ENCODE results near the gene IL13RA1. TPM values are rescaled to one million over a fixed set of nuclear protein-coding genes. Genes with fewer than 3 reads are reported as not detected.
A peak's percentile ranks its signal among the peaks of the same experiment; 100 is the strongest.

Gene IL13RA1
- total and polyA plus RNA-seq, 5 donors from 2014 or later = 0.03 to 0.40 TPM; not detected in 3

DNA sequence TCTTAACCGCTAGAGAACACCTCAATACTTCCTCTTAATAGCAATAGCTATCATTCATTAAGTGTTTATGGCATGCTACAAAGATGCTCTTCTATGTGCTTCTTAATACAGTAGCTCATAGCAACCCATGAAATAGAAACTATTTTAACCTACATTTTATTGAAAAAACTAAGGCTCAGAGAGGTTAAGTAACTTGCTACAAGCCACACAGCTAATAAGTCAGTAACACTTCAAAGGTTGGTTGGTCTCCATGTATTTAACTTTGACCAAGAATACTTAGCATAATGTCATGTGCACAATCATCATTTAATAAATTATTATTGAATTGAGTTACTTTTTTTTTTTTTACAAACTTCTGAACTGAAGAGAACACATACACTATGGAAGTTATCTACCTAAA, 36.1 kb downstream of the IL13RA1 start:
- Mint-ChIP-seq H3K4me3 (no peak overlapping the region), H3K9me3 (peaks cover 0 to 1% (median 0%) of the 10 kb centered on the region in 7 donors), H3K27me3 (peaks cover 20% of the 10 kb centered on the region), H3K4me1 (no peaks in the 10 kb centered on the region), H3K27ac (peak overlapping the region in 1 of 3 donors; percentile 43), H3K36me3 (no peaks in the 10 kb centered on the region)
- no peaks in the 10 kb centered on the region for H3K9me3 ChIP-seq (ENCODE audit: control insufficient read depth in 2 of 2, low read length in 2 of 2)
- no peaks in the 10 kb centered on the region for H3K36me3 ChIP-seq (ENCODE audit: control insufficient read depth, insufficient read depth, low read length)
- no peaks in the 10 kb centered on the region for H3K4me1 ChIP-seq (ENCODE audit: control insufficient read depth, insufficient read depth, low read length, poor library complexity, severe bottlenecking)
- ATAC-seq (ENCODE audit: low read depth in 2 of 2) (no peak), DNase-seq (no peak)
- H3K27ac ChIP-seq (ENCODE audit: insufficient read depth, low read length, poor library complexity, severe bottlenecking) = no peak overlapping the region
- no peak overlapping the region for H3K4me3 ChIP-seq (ENCODE audit: low read depth, low read length)
- peaks cover 5% of the 10 kb centered on the region for H3K27me3 ChIP-seq (ENCODE audit: control insufficient read depth, insufficient read depth, low read length)

DNA sequence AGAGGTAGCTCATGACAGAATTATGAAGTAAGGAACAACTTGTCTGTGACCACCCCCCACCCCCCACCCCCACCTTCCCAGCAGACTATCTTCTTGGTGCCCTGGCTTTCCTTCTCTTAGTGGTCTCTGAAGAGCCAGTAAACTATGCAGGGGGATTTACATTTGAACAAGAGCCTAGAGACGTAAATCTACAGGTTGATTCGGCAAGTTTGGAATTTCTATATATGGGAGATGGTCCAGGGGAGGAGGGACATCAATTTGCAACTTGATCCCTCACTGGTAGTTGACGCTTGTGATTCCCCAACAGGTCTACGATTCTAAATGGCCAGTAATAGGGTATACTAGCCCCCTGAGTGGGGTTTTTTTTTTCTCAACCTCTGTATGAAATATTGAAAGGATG, 36.7 kb downstream of the IL13RA1 start:
- Mint-ChIP-seq H3K27ac (no peak overlapping the region), H3K9me3 (peaks cover 0 to 1% (median 0%) of the 10 kb centered on the region in 7 donors), H3K4me3 (no peak overlapping the region), H3K36me3 (no peaks in the 10 kb centered on the region), H3K4me1 (no peaks in the 10 kb centered on the region), H3K27me3 (peaks cover 20% of the 10 kb centered on the region)
- DNase-seq = no peak
- H3K4me1 ChIP-seq (ENCODE audit: control insufficient read depth, insufficient read depth, low read length, poor library complexity, severe bottlenecking) = no peaks in the 10 kb centered on the region
- no peak for ATAC-seq (ENCODE audit: low read depth in 2 of 2)
- no peak overlapping the region for H3K4me3 ChIP-seq (ENCODE audit: low read depth, low read length)
- H3K27me3 ChIP-seq (ENCODE audit: control insufficient read depth, insufficient read depth, low read length) = peaks cover 5% of the 10 kb centered on the region
- H3K36me3 ChIP-seq (ENCODE audit: control insufficient read depth, insufficient read depth, low read length) = no peaks in the 10 kb centered on the region
- no peak overlapping the region for H3K27ac ChIP-seq (ENCODE audit: insufficient read depth, low read length, poor library complexity, severe bottlenecking)
- no peaks in the 10 kb centered on the region for H3K9me3 ChIP-seq (ENCODE audit: control insufficient read depth in 2 of 2, low read length in 2 of 2)

DNA sequence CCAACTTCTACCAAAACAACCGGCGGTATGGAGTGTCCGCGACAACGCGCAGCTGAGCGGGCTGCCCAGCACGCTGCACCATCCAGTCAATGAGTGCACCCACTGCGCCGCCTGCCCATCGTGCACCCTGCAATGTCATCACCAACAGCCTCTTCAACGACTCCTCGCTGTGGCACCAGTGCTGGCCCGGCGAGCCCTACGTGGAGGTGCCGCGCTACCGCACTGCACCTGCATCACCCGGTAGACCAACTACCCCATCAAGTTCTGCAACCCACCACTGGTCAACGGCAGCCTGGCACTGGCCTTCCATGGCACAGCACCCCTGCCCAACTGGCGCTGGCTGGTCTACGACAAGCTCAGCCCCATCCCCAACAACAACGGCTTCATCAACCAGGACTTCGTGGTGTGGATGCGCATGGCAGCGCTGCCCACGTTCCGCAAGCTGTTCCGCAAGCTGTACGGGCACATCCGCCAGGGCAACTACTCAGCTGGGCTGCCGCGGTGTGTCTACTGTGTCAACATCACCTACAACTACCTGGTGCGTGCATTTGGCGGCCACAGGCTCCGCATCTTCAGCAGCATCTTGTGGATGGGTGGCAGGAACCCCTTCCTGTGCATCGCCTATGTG, 42.8 kb downstream of the IL13RA1 start:
- no peaks in the 10 kb centered on the region for H3K9me3 ChIP-seq (ENCODE audit: control insufficient read depth in 2 of 2, low read length in 2 of 2)
- H3K36me3 ChIP-seq (ENCODE audit: control insufficient read depth, insufficient read depth, low read length) = no peaks in the 10 kb centered on the region
- Mint-ChIP-seq H3K27ac (no peak overlapping the region), H3K4me1 (no peaks in the 10 kb centered on the region), H3K9me3 (peaks cover 0 to 1% (median 0%) of the 10 kb centered on the region in 7 donors), H3K36me3 (no peaks in the 10 kb centered on the region), H3K27me3 (peaks cover 10% of the 10 kb centered on the region), H3K4me3 (no peak overlapping the region)
- H3K27me3 ChIP-seq (ENCODE audit: control insufficient read depth, insufficient read depth, low read length) = peaks cover 1% of the 10 kb centered on the region
- no peak for DNase-seq
- no peak overlapping the region for H3K4me3 ChIP-seq (ENCODE audit: low read depth, low read length)
- no peak overlapping the region for H3K27ac ChIP-seq (ENCODE audit: insufficient read depth, low read length, poor library complexity, severe bottlenecking)
- ATAC-seq (ENCODE audit: low read depth in 2 of 2) = no peak
- H3K4me1 ChIP-seq (ENCODE audit: control insufficient read depth, insufficient read depth, low read length, poor library complexity, severe bottlenecking) = no peaks in the 10 kb centered on the region

DNA sequence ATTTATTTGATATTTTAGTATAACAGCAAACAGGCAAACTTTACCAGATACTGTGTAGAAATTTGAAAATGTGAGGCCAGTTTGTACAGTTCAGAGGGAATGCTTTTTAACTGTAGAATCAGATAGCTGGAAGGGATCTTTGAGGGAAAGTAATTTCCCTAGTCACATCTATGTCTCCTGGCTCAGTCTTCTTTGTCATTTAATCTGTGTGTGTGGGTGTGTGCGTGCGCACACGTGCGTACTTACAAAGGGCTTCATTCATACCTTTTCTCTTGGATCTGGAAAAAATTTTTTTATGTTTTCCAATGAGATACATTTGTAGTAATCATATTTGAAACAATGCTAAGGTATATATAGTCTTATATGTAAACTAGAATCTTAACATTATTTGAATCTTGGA, 44.6 kb downstream of the IL13RA1 start:
- Histone ChIP-seq H3K27me3 (ENCODE audit: control insufficient read depth, insufficient read depth, low read length) (peaks cover 2% of the 10 kb centered on the region), H3K36me3 (ENCODE audit: control insufficient read depth, insufficient read depth, low read length) (no peaks in the 10 kb centered on the region), H3K4me1 (ENCODE audit: control insufficient read depth, insufficient read depth, low read length, poor library complexity, severe bottlenecking) (no peaks in the 10 kb centered on the region), H3K27ac (ENCODE audit: insufficient read depth, low read length, poor library complexity, severe bottlenecking) (no peak overlapping the region), H3K9me3 (ENCODE audit: control insufficient read depth in 2 of 2, low read length in 2 of 2) (no peaks in the 10 kb centered on the region), H3K4me3 (ENCODE audit: low read depth, low read length) (no peak overlapping the region)
- H3K36me3 Mint-ChIP-seq = no peaks in the 10 kb centered on the region
- no peak overlapping the region for H3K4me3 Mint-ChIP-seq
- no peaks in the 10 kb centered on the region for H3K4me1 Mint-ChIP-seq
- H3K9me3 Mint-ChIP-seq = peaks cover 0 to under 1% (median 0%) of the 10 kb centered on the region in 7 donors
- no peak for ATAC-seq (ENCODE audit: low read depth in 2 of 2)
- DNase-seq = no peak
- H3K27ac Mint-ChIP-seq = no peak overlapping the region
- H3K27me3 Mint-ChIP-seq = peaks cover 15% of the 10 kb centered on the region

DNA sequence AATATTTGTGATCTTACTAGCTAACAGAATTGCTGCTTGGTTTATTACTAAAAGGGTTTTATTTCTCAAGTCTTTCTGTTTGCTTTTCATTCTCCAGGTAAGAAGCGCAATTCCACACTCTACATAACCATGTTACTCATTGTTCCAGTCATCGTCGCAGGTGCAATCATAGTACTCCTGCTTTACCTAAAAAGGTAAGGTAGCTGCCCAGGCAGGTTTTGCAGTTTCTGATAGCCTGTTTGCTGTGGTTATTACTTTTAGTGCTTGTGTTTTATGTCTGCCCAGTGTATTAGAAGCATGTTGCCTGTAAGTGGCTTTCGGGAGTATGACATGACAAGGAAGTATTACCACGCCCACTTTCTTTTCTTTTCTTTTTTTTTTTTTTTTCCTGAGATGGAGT, 46.4 kb downstream of the IL13RA1 start:
- no peaks in the 10 kb centered on the region for H3K36me3 Mint-ChIP-seq

DNA sequence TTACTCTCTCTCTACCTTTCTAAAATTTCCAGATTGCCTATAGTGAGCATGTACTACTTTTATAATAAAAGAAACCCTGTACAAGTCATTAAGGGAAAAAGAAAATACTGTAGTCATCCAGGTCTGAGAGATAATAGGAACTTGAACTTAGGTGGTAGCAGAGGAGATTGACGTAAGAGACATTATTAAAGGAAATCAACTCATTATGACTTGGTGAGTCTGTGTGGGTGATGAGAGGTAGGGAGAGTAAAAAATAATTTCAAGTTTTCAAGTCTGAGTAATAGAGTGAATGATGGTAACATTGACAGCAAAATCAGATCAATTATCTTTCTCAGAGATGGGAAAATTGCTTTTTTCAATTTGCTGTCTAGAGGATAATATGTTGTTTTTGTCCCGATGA, 52.2 kb downstream of the IL13RA1 start:
- H3K36me3 ChIP-seq (ENCODE audit: control insufficient read depth, insufficient read depth, low read length) = no peaks in the 10 kb centered on the region
- no peaks in the 10 kb centered on the region for H3K9me3 ChIP-seq (ENCODE audit: control insufficient read depth in 2 of 2, low read length in 2 of 2)
- Mint-ChIP-seq H3K4me3 (no peak overlapping the region), H3K27ac (no peak overlapping the region), H3K36me3 (no peaks in the 10 kb centered on the region), H3K4me1 (no peaks in the 10 kb centered on the region), H3K27me3 (peaks cover 10% of the 10 kb centered on the region), H3K9me3 (no peaks in the 10 kb centered on the region)
- H3K4me1 ChIP-seq (ENCODE audit: control insufficient read depth, insufficient read depth, low read length, poor library complexity, severe bottlenecking) = no peaks in the 10 kb centered on the region
- no peak overlapping the region for H3K4me3 ChIP-seq (ENCODE audit: low read depth, low read length)
- no peak overlapping the region for H3K27ac ChIP-seq (ENCODE audit: insufficient read depth, low read length, poor library complexity, severe bottlenecking)
- no peak for ATAC-seq (ENCODE audit: low read depth in 2 of 2)
- peaks cover 2% of the 10 kb centered on the region for H3K27me3 ChIP-seq (ENCODE audit: control insufficient read depth, insufficient read depth, low read length)
- no peak for DNase-seq

More for the DNA sequence above, 46.4 kb downstream of the IL13RA1 start:
- no peaks in the 10 kb centered on the region for H3K4me1 Mint-ChIP-seq
- no peak overlapping the region for H3K4me3 Mint-ChIP-seq
- no peaks in the 10 kb centered on the region for H3K36me3 ChIP-seq (ENCODE audit: control insufficient read depth, insufficient read depth, low read length)
- no peaks in the 10 kb centered on the region for H3K9me3 ChIP-seq (ENCODE audit: control insufficient read depth in 2 of 2, low read length in 2 of 2)
- H3K27me3 Mint-ChIP-seq = peaks cover 10% of the 10 kb centered on the region
- H3K9me3 Mint-ChIP-seq = no peaks in the 10 kb centered on the region
- DNase-seq = no peak
- no peak overlapping the region for H3K27ac Mint-ChIP-seq
- no peak overlapping the region for H3K27ac ChIP-seq (ENCODE audit: insufficient read depth, low read length, poor library complexity, severe bottlenecking)
- peaks cover 2% of the 10 kb centered on the region for H3K27me3 ChIP-seq (ENCODE audit: control insufficient read depth, insufficient read depth, low read length)
- H3K4me3 ChIP-seq (ENCODE audit: low read depth, low read length) = no peak overlapping the region
- no peaks in the 10 kb centered on the region for H3K4me1 ChIP-seq (ENCODE audit: control insufficient read depth, insufficient read depth, low read length, poor library complexity, severe bottlenecking)
- no peak for ATAC-seq (ENCODE audit: low read depth in 2 of 2)

DNA sequence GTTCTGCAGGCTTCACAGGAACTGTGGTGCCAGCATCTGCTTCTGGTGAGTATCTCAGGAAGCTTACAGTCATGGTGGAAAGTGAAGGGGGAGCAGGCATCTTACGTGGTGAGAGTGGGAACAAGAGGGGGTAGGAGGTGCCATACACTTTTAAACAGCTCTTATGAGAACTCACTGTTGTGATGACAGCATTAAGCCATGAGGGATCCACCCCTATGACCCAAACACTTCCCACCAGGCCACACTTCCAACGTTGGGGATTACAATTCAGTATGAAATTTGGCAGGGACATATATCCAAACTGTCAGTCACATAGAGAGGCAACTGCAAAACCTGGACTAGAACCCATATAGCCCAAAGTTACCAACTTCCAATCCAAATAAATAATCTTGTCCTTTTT, 53.1 kb downstream of the IL13RA1 start:
- Histone ChIP-seq H3K27me3 (ENCODE audit: control insufficient read depth, insufficient read depth, low read length) (no peaks in the 10 kb centered on the region), H3K9me3 (ENCODE audit: control insufficient read depth in 2 of 2, low read length in 2 of 2) (no peaks in the 10 kb centered on the region), H3K27ac (ENCODE audit: insufficient read depth, low read length, poor library complexity, severe bottlenecking) (no peak overlapping the region), H3K36me3 (ENCODE audit: control insufficient read depth, insufficient read depth, low read length) (no peaks in the 10 kb centered on the region), H3K4me1 (ENCODE audit: control insufficient read depth, insufficient read depth, low read length, poor library complexity, severe bottlenecking) (no peaks in the 10 kb centered on the region), H3K4me3 (ENCODE audit: low read depth, low read length) (no peak overlapping the region)
- no peaks in the 10 kb centered on the region for H3K9me3 Mint-ChIP-seq
- ATAC-seq (ENCODE audit: low read depth in 2 of 2) = no peak
- peaks cover 11% of the 10 kb centered on the region for H3K27me3 Mint-ChIP-seq
- H3K36me3 Mint-ChIP-seq = no peaks in the 10 kb centered on the region
- H3K4me3 Mint-ChIP-seq = no peak overlapping the region
- DNase-seq = no peak
- H3K27ac Mint-ChIP-seq = no peak overlapping the region
- H3K4me1 Mint-ChIP-seq = no peaks in the 10 kb centered on the region

DNA sequence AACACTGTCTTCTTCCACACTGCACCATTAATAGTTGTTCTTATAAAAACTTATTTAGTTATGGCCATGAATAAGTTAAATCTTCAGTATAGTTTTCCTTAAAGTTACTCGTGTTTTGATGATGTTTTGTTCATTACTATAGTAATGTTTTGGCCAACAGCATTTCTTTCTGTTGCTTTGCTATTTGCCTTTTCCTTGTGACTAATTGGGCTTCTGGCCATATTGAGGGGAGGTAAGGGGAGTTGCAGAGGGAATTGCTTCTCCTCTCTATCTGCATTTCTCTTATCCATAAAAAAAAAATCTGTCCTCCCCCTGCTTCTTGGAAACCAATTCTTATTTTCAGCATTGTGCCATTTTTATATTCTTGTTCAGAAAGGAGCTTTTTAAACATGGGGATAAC, 53.5 kb downstream of the IL13RA1 start:
- Mint-ChIP-seq H3K27me3 (peaks cover 7% of the 10 kb centered on the region), H3K4me3 (no peak overlapping the region), H3K4me1 (no peaks in the 10 kb centered on the region), H3K36me3 (no peaks in the 10 kb centered on the region), H3K9me3 (no peaks in the 10 kb centered on the region), H3K27ac (no peak overlapping the region)
- Histone ChIP-seq H3K27me3 (ENCODE audit: control insufficient read depth, insufficient read depth, low read length) (no peaks in the 10 kb centered on the region), H3K4me1 (ENCODE audit: control insufficient read depth, insufficient read depth, low read length, poor library complexity, severe bottlenecking) (no peaks in the 10 kb centered on the region), H3K27ac (ENCODE audit: insufficient read depth, low read length, poor library complexity, severe bottlenecking) (no peak overlapping the region), H3K4me3 (ENCODE audit: low read depth, low read length) (no peak overlapping the region), H3K36me3 (ENCODE audit: control insufficient read depth, insufficient read depth, low read length) (no peaks in the 10 kb centered on the region), H3K9me3 (ENCODE audit: control insufficient read depth in 2 of 2, low read length in 2 of 2) (no peaks in the 10 kb centered on the region)
- DNase-seq = no peak
- no peak for ATAC-seq (ENCODE audit: low read depth in 2 of 2)

Data from CD4-positive, CD25-positive, alpha-beta regulatory T cell (primary cell).